ENCODE results near the gene KDM4B.

KDM4B gene

DNA sequence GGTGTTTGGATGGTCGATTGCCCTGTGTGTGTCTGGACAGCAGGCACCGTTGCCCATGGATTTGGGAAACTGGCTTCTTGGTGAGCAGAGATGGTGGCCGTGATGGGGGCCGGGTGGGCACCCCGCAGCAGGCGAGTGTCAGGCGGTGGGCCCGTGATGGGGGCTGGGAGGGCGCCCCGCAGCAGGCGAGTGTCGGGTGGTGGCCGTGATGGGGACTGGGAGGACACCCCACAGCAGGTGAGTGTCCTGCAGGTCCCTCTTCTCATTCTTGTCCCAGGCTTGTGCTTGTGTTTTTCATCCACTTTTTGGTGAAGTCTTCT is 86.5 kb downstream of the KDM4B start:
- Histone ChIP-seq H3K27me3 (ENCODE audit: insufficient read depth, low read length, poor library complexity) (no peaks in the 10 kb centered on the region), H3K4me3 (ENCODE audit: low read depth in 1 of 2, low read length in 2 of 2) (no peak overlapping the region)

DNA sequence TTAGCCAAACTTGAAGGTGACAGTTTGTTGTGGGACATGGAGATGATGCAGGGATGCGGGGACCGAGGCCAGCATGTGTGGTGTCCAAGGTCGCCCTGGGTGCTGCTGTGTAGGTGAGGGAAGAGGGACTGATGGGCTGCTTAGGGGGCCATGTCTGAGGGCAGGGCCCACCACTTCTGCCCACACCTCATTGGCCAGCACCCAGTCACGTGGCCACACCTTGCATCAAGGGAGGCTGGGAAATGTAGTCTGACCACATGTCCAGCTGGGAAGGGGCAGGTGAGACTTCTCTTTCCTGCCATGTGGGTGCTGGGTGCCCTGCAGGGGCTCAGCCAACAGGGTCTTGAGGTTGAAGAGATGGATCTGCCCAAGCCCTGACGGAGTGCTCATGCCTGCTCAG is 88.9 kb downstream of the KDM4B start:
- ATAC-seq (ENCODE audit: insufficient read depth, low read depth): no peak
- Histone ChIP-seq H3K27ac (ENCODE audit: low read length) (no peak overlapping the region), H3K79me2 (ENCODE audit: insufficient read depth, low read length) (no peaks in the 10 kb centered on the region; the same call in 1 of the 2 replicates), H3K36me3 (ENCODE audit: insufficient read depth, low read length) (peaks cover 80% of the 10 kb centered on the region), H3K4me3 (ENCODE audit: low read depth in 1 of 2, low read length in 2 of 2) (no peak overlapping the region), H3K4me1 (ENCODE audit: insufficient read depth, low read length) (no peaks in the 10 kb centered on the region), H2AFZ (ENCODE audit: low read depth, low read length) (no peak overlapping the region), H3K4me2 (ENCODE audit: insufficient read depth, low read length) (no peak overlapping the region), H3K9ac (ENCODE audit: low read depth, low read length) (no peak overlapping the region), H3K27me3 (ENCODE audit: insufficient read depth, low read length, poor library complexity) (no peaks in the 10 kb centered on the region), H3K9me3 (ENCODE audit: insufficient read depth, low read length, severe bottlenecking) (peaks cover 11% of the 10 kb centered on the region), H4K20me1 (ENCODE audit: insufficient read depth, low read length) (peaks cover 12% of the 10 kb centered on the region)
- no peak for TF ChIP-seq CTCF (IDR thresholded peaks at IDR 0.05; ENCODE audit: borderline replicate concordance, extremely low read depth, low read length, poor library complexity, severe bottlenecking)
- TF ChIP-seq EZH2 (IDR thresholded peaks at IDR 0.05; ENCODE audit: borderline replicate concordance, low read depth, low read length, severe bottlenecking): no peak
- no peak for DNase-seq

More for the DNA sequence above, 86.5 kb downstream of the KDM4B start:
- no peak overlapping the region for H3K9ac ChIP-seq (ENCODE audit: low read depth, low read length)
- ATAC-seq (ENCODE audit: insufficient read depth, low read depth): no peak
- H3K79me2 ChIP-seq (ENCODE audit: insufficient read depth, low read length): no peaks in the 10 kb centered on the region; the same call in 1 of the 2 replicates
- TF ChIP-seq EZH2 (IDR thresholded peaks at IDR 0.05; ENCODE audit: borderline replicate concordance, low read depth, low read length, severe bottlenecking) (no peak), CTCF (IDR thresholded peaks at IDR 0.05; ENCODE audit: borderline replicate concordance, extremely low read depth, low read length, poor library complexity, severe bottlenecking) (no peak)
- H3K9me3 ChIP-seq (ENCODE audit: insufficient read depth, low read length, severe bottlenecking): no peaks in the 10 kb centered on the region
- H3K36me3 ChIP-seq (ENCODE audit: insufficient read depth, low read length): peaks cover 73% of the 10 kb centered on the region
- H3K4me1 ChIP-seq (ENCODE audit: insufficient read depth, low read length): no peaks in the 10 kb centered on the region
- H3K27ac ChIP-seq (ENCODE audit: low read length): no peak overlapping the region
- no peak for DNase-seq
- H2AFZ ChIP-seq (ENCODE audit: low read depth, low read length): no peak overlapping the region
- H4K20me1 ChIP-seq (ENCODE audit: insufficient read depth, low read length): peaks cover 26% of the 10 kb centered on the region
- no peak overlapping the region for H3K4me2 ChIP-seq (ENCODE audit: insufficient read depth, low read length)

DNA sequence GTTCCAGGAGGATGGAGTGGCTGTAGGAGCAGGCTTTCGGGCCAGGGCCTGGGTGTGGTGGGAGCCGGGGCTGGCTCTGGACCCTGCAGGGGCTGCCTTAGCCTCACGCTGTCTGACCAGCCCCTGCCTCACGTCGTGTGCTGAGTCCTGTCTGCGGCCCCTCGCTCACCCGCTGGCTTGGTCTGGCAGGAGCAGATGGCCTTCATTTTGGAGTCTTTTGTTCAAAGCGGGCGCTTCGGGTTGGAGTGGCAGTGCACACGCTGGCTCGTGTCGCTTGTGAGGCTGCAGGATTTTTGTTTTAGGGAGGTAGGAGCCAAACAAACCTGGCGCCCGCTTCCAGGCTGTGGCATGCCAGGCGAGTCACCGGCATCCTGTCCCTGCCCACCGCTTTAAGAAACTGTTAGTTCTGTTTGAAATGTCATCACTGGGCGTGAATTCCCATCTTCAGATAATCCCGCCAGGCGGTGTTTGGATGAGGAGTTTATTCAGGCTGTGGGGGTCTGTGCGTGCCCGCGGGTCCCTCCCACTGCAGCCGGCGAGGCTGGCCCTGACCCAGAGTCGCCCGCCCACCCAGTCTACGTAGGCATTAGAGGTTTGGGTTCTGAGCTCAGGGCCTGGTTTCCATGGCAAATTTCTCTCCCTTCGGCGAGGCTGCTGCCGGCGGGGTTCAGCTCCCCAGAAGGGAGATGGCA is 89.8 kb downstream of the KDM4B start:
- Histone ChIP-seq H3K4me3 (ENCODE audit: low read depth in 1 of 2, low read length in 2 of 2) (no peak overlapping the region), H3K27ac (ENCODE audit: low read length) (no peak overlapping the region), H2AFZ (ENCODE audit: low read depth, low read length) (no peak overlapping the region), H3K9ac (ENCODE audit: low read depth, low read length) (no peak overlapping the region), H3K27me3 (ENCODE audit: insufficient read depth, low read length, poor library complexity) (no peaks in the 10 kb centered on the region), H3K4me1 (ENCODE audit: insufficient read depth, low read length) (no peaks in the 10 kb centered on the region), H3K9me3 (ENCODE audit: insufficient read depth, low read length, severe bottlenecking) (peaks cover 11% of the 10 kb centered on the region), H3K79me2 (ENCODE audit: insufficient read depth, low read length) (no peaks in the 10 kb centered on the region; the same call in 1 of the 2 replicates), H3K36me3 (ENCODE audit: insufficient read depth, low read length) (peaks cover 83% of the 10 kb centered on the region), H3K4me2 (ENCODE audit: insufficient read depth, low read length) (no peak overlapping the region), H4K20me1 (ENCODE audit: insufficient read depth, low read length) (peaks cover 11% of the 10 kb centered on the region)
- no peak for DNase-seq
- ATAC-seq (ENCODE audit: insufficient read depth, low read depth): no peak
- TF ChIP-seq CTCF (IDR thresholded peaks at IDR 0.05; ENCODE audit: borderline replicate concordance, extremely low read depth, low read length, poor library complexity, severe bottlenecking): no peak
- no peak for TF ChIP-seq EZH2 (IDR thresholded peaks at IDR 0.05; ENCODE audit: borderline replicate concordance, low read depth, low read length, severe bottlenecking)

Data from DND-41 (cell line).